RWPE1 (cell line): ENCODE data around the gene SLC9A2.

ENCODE experiments used
- CTCF ChIA-PET: fragments of 350-600 bp; sonication (Branson Sonifier 250); formaldehyde crosslinking; extraction: SDS; loops from one replicate; lab custom pipeline; 2021; lab: Yijun Ruan, JAX
- POLR2A ChIA-PET: fragments of 400-600 bp; formaldehyde crosslinking; extraction: SDS; loops from one replicate; lab custom pipeline; 2020; ENCODE audit warnings: antibody characterized with exemption; ENCODE audit not compliant: low non-redundant PET; lab: Yijun Ruan, JAX
- DNase-seq: peaks from one replicate; pipeline ENCODE4 v3.0.0; 2012; ENCODE audit warnings: low spot score
- H3K27ac ChIP-seq: fragments of 450-650 bp; 2 replicates; pipeline ENCODE4 v1.5.1; 2017
- CTCF ChIP-seq: fragments of 450-650 bp; conservative IDR thresholded peaks from 2 replicates; pipeline ENCODE4 v1.5.1; 2017; ENCODE audit warnings: low read depth, mild to moderate bottlenecking

SLC9A2 gene

GRCh38 chr2:102708847-102709559 is 89.7 kb downstream of the SLC9A2 start:
- POLR2A ChIA-PET: no interaction called here
- no peak for TF ChIP-seq CTCF
- DNase-seq: peak; percentile 74
- no peak overlapping the region for H3K27ac ChIP-seq
- CTCF ChIA-PET: no interaction called here

- CTCF ChIA-PET: no interaction called here
- TF ChIP-seq CTCF: no peak
- peak; percentile 26 for DNase-seq
- no peak overlapping the region for H3K27ac ChIP-seq
- POLR2A ChIA-PET: no interaction called here
These were observed 98.1 kb downstream of the SLC9A2 start for GRCh38 chr2:102717308-102718018.

GRCh38 chr2:102718387-102719316 is 99.3 kb downstream of the SLC9A2 start:
- TF ChIP-seq CTCF: no peak
- no peak overlapping the region for H3K27ac ChIP-seq
- CTCF ChIA-PET: no interaction called here
- POLR2A ChIA-PET: no interaction called here
- DNase-seq: no peak

GRCh38 chr2:102724016-102724490 is 104.7 kb downstream of the SLC9A2 start:
- ChIA-PET CTCF (no interaction called here), POLR2A (no interaction called here)
- TF ChIP-seq CTCF: no peak
- no peak overlapping the region for H3K27ac ChIP-seq
- DNase-seq: no peak

GRCh38 chr2:102724553-102724952 is 105.2 kb downstream of the SLC9A2 start:
- POLR2A ChIA-PET: no interaction called here
- H3K27ac ChIP-seq: no peak overlapping the region
- TF ChIP-seq CTCF: no peak
- DNase-seq: no peak
- CTCF ChIA-PET: no interaction called here
